ENCODE results near the gene FOXC1.

- TF ChIP-seq EZH2 (IDR thresholded peaks at IDR 0.05; ENCODE audit: insufficient read depth, low read length), result no peak
- TF ChIP-seq CTCF (IDR thresholded peaks at IDR 0.05; ENCODE audit: insufficient read depth, low read depth, low read length), result no peak
These were observed 35.5 kb upstream of the FOXC1 start for GRCh38 chr6:1574083-1574761.
